SK-N-DZ (cell line): ENCODE data around the gene ITGA11.

Experiments
- DNase-seq: peaks from one replicate; pipeline ENCODE4 v3.0.0-alpha.2; 2015; ENCODE audit warnings: low spot score

The ITGA11 gene

DNA sequence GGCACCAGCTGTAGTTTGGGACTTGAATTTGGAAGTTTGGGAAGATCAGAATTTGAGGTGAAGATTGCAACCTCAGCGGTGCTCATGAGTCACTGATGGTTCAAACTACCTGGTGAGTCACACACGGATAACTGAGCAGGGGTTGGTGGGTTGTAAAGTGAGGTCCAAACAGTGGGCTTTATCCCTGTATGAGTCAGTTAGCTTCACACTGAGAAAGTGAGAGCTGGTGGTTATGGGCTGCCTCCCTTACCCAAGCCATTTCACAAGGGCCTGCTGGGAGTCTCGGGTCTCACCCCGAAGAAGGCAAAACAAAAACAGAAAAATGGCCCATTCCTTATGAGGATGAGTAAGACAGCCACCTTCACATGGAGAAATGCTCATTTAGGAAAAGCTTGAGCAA lies 77.0 kb downstream of the ITGA11 start:
- DNase-seq, result no peak

- no peak for DNase-seq
Observed at GRCh38 chr15:68354268-68354667, 77.7 kb downstream of the ITGA11 start.

GRCh38 chr15:68353421-68354135 lies 78.4 kb downstream of the ITGA11 start:
- DNase-seq, result no peak

GRCh38 chr15:68352401-68353062 lies 79.4 kb downstream of the ITGA11 start:
- no peak for DNase-seq

DNA sequence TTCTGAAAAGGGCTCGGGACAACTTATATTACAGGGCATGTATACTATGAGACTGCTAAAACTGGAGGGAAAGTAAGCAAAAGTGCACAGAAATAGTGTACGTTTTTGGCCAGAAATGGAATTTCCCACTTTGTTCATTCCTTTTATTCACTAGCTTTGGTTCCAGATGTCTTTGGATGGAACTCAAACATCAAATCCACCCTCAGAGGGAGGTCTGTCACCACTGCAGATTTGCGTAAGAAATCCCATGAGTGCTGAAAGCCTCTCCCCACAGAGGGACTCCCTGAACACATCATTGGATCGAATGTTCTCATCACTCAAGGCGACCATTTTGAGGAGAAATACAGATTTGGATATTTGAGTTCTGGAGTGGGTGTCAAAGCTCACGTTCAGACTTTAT lies 82.8 kb downstream of the ITGA11 start:
- DNase-seq, result no peak

DNA sequence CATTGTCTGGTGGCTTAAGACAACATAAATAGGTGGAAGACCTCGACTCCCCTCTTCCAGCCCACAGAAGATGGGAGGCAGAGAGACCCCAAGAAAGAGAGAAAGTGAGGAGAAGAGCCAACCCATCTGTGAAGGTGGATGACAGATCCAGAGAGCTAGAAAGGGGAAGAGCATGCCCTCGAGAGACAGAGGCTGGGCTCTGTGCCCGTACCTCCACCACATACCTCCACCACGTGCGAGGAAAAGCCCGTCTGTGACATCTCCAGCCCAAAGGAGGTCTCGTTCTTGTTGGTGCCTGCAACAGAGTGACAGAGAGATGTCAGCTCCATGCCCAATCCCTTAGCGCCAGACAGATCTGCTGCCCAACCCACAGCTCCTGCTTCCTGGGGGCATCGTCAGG lies 83.4 kb downstream of the ITGA11 start:
- no peak for DNase-seq

- no peak for DNase-seq
Observed at GRCh38 chr15:68348081-68348480, 83.9 kb downstream of the ITGA11 start.

DNA sequence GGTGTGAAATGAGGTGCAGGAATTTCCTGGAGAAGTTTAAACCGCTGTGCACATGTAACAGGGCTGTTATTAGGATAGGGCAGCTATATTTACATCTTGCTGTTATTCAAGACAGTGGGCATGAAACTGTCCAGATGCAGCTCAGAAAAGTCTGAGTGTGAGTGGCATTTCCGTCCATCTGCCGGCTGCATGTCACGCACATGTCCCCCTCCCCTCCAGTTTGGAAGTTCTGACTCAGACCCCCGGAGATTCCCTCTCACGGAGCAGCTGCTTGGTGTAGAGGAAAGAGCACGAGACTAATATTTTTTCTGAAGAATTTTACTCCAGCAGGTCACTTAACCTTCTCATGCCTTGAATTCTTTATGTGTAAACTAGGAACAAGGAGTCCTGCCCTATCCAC lies 84.6 kb downstream of the ITGA11 start:
- no peak for DNase-seq

DNA sequence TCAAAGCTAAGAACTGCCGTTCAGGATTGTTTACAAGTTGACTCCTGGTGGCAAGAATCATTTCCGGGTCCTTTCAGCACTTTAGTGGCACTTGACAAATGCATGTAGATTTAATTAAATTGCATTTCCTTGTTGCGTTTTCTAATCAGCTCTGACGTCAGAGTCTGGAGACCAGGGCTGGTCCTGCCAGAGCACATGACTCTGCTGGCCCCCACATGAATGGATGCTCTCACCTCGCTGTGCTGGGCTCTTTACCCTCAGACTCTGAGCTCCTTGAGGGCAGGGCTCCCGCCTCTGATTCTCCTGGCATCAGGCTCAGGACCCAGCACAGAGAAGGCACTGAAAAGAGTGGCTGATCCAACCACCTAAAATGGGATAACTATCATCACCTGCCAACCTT lies 85.0 kb downstream of the ITGA11 start:
- no peak for DNase-seq

- no peak for DNase-seq
Observed at GRCh38 chr15:68345481-68345880, 86.5 kb downstream of the ITGA11 start.

DNA sequence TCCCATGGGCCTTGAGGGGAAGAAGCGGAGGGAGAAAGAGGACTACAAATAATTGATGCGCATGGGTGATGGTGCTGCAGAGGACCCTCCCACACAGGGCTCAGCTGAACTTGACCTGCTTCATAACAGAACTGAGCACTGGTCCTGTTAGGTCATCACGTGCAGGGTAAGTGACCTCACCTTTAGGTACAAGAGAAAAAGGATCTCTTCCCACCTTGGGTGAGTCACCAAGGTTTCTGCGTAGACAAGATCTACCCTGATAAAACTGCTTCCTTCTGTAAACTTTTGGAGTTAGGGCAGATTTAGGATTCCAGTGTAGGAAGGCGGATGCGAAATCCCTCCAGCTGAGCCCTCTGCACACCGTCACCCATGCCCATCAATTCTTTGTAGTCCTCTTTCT lies 87.4 kb downstream of the ITGA11 start:
- no peak for DNase-seq

DNA sequence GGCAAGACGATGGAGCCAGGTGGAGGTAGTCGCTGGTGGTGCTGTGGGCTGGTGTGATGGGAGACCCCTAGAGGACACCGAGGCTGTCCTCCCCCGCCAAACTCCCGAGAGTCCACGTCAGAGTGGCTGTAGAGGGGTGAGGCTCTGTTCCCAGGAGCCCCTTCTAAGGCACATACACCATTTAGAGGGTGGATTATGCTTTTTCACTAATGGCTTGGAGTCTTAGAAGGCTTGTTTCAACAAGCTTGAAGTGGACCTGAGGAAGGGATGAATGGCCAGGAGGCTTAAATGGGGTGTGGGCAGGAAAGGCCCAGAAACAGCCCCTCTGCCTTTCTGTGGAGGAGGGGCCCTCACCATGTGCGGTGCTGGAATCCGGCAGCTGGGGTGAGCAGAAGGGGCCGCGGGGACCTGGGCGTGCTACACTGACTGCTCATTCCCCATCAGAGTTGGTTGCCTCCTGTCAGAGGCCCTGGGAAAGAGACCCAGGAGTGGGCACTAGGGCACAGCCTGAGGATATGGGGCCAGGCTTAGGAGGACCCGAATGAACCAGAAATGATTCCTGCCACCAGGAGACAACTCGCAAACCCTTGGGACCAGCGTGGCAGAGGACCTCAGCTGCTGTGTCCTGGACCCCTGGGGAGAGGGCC lies 88.3 kb downstream of the ITGA11 start:
- no peak for DNase-seq

GRCh38 chr15:68341760-68342725 lies 89.9 kb downstream of the ITGA11 start:
- DNase-seq, result no peak

GRCh38 chr15:68340726-68341671 lies 91.0 kb downstream of the ITGA11 start:
- DNase-seq, result no peak

- DNase-seq, result no peak
Observed at GRCh38 chr15:68339481-68339880, 92.5 kb downstream of the ITGA11 start.

DNA sequence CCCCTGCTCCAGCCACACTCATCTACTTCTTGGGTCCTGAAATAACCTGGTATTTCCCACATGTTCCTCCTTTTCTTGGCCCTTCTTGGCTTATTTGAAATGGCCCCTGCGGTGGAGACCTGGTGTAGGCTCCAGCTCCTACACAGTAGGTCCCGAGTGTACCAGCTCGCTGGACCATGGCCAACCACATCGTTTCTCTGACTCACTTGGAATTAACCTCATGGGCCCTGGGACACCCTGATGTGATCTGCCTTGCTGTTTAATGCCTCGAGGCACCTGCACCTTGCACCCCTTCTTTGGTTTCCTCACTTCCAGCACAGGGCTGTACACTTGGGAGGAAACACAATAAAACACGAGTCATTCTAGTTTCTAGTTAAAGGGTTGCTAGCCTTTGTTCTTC lies 94.1 kb downstream of the ITGA11 start:
- DNase-seq, result no peak

DNA sequence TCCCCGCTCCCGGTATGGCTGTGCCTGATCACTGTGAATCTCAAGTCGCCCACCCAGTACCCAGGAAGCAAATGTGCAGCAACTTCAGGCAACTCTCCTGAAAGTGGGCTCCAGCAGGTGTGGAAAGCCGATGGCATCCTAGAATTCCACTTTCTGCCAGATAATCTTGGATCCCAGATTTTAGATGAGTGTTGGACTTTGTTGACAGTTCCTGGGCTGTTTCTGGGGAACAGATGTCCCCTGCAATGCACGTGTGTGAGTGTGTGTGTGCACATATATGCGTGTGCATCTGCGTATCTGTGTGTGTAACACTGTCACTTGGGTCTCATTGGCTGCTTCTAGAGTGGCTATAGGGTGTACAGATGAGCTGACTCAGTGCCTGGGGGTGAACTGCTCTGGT lies 95.4 kb downstream of the ITGA11 start:
- no peak for DNase-seq

DNA sequence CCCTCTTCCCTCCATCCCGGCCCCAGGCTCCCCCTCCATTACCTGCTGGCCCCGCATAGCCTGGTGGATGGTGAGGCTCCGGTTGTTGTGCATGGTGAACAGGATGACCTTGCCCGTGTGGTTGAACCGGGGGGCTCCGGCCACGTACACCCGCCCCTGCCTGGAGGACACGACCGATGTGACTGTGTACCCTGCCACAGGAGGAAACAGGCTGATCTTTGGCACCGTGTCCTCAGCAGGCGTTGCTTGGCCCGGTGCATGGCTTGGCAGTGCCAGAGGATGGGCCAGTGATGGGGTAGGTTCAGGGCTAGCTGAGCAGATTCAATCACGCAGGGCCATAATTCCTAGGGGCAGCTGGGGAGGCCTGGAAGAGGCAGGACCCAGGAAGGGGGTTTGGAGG lies 96.3 kb downstream of the ITGA11 start:
- no peak for DNase-seq

DNA sequence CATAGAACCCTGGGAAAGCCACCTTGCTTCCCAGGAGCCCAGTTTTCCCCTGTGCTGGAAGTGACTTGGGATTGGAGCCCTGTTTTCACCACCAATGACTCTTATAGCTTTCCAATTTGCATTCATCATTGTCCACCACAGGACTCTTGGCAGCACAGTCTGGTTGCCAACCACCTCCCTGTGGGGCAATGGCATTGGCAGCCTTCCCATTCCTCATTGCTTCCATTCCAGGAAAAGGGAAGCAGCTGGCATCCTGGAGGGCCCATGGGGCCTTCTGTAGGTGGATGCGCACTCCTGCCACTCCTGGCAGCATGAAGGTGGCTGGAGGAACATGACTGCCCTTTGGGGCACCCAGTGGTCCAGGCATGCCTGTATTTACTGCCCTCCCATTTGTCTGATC lies 96.7 kb downstream of the ITGA11 start:
- no peak for DNase-seq

GRCh38 chr15:68334661-68335124 lies 97.3 kb downstream of the ITGA11 start:
- DNase-seq, result no peak
